ENCODE data around the gene GDPGP1. TPM values are rescaled to one million over a fixed set of nuclear protein-coding genes. Genes with fewer than 3 reads are reported as not detected.
"Not testable (repeated sequence)": the region's sequence is repeated elsewhere in the genome, so short reads cannot be mapped to it uniquely, and the experiment has no call there.

GDPGP1 gene
- total and polyA plus RNA-seq, 2 donors from 2014 or later = 4.8 to 15.3 TPM

GRCh38 chr15:90187257-90187868, 46.6 kb upstream of the GDPGP1 start:
- Histone ChIP-seq H3K36me3 (ENCODE audit: control insufficient read depth in 2 of 3, insufficient read depth in 3 of 3, low read length in 3 of 3) (no peaks in the 10 kb centered on the region), H3K27me3 (ENCODE audit: control insufficient read depth, insufficient read depth, low read length) (no peaks in the 10 kb centered on the region), H3K4me1 (ENCODE audit: control insufficient read depth in 2 of 3, insufficient read depth in 2 of 3, low read depth in 1 of 3, low read length in 3 of 3) (peaks cover 0 to 38% (median 20%) of the 10 kb centered on the region in 3 donors), H3K27ac (ENCODE audit: low read depth in 2 of 2, low read length in 2 of 2) (peak overlapping the region in 1 of 2 donors; percentile 60), H3K9ac (ENCODE audit: low read length in 3 of 3) (no peak overlapping the region), H3K9me3 (ENCODE audit: control insufficient read depth in 2 of 3, insufficient read depth in 1 of 3, low read length in 3 of 3) (no peaks in the 10 kb centered on the region), H3K4me3 (ENCODE audit: low read length in 3 of 3) (peak overlapping the region in 1 of 3 donors; percentile 21)
- TF ChIP-seq, protein P1, sequence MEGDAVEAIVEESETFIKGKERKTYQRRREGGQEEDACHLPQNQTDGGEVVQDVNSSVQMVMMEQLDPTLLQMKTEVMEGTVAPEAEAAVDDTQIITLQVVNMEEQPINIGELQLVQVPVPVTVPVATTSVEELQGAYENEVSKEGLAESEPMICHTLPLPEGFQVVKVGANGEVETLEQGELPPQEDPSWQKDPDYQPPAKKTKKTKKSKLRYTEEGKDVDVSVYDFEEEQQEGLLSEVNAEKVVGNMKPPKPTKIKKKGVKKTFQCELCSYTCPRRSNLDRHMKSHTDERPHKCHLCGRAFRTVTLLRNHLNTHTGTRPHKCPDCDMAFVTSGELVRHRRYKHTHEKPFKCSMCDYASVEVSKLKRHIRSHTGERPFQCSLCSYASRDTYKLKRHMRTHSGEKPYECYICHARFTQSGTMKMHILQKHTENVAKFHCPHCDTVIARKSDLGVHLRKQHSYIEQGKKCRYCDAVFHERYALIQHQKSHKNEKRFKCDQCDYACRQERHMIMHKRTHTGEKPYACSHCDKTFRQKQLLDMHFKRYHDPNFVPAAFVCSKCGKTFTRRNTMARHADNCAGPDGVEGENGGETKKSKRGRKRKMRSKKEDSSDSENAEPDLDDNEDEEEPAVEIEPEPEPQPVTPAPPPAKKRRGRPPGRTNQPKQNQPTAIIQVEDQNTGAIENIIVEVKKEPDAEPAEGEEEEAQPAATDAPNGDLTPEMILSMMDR (IDR thresholded peaks at IDR 0.05; ENCODE audit: borderline replicate concordance, extremely low read depth, insufficient read depth) = no peak
- DNase-seq (no peak), FAIRE-seq (no peak)
- intact Hi-C loops (cut with DNase I) = no loop called here

DNA sequence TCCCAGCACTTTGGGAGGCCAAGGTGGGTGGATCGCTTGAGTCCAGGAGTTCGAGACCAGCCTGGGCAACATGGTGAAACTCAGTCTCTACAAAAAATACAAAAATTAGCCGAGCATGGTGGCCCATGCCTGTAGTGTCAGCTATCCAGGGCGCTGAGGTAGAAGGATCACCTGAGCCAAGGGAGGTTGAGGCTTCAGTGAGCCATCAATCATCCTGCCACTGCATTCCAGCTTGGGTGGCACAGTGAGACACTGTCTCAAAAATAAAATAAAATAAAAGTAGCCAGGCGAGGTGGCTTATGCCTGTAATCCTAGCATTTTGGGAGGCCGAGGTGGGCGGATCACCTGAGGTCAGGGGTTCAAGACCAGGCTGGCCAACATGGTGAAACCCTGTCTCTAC, 45.9 kb upstream of the GDPGP1 start:
- DNase-seq; FAIRE-seq; H3K27me3 ChIP-seq (ENCODE audit: control insufficient read depth, insufficient read depth, low read length); H3K4me3 ChIP-seq (ENCODE audit: low read length in 3 of 3); H3K36me3 ChIP-seq (ENCODE audit: control insufficient read depth in 2 of 3, insufficient read depth in 3 of 3, low read length in 3 of 3); intact Hi-C loops (cut with DNase I); H3K9me3 ChIP-seq (ENCODE audit: control insufficient read depth in 2 of 3, insufficient read depth in 1 of 3, low read length in 3 of 3); H3K27ac ChIP-seq (ENCODE audit: low read depth in 2 of 2, low read length in 2 of 2); H3K9ac ChIP-seq (ENCODE audit: low read length in 3 of 3): not testable (repeated sequence)
- H3K4me1 ChIP-seq (ENCODE audit: control insufficient read depth in 2 of 3, insufficient read depth in 2 of 3, low read depth in 1 of 3, low read length in 3 of 3) = peaks cover 0 to 43% (median 26%) of the 10 kb centered on the region in 3 donors

DNA sequence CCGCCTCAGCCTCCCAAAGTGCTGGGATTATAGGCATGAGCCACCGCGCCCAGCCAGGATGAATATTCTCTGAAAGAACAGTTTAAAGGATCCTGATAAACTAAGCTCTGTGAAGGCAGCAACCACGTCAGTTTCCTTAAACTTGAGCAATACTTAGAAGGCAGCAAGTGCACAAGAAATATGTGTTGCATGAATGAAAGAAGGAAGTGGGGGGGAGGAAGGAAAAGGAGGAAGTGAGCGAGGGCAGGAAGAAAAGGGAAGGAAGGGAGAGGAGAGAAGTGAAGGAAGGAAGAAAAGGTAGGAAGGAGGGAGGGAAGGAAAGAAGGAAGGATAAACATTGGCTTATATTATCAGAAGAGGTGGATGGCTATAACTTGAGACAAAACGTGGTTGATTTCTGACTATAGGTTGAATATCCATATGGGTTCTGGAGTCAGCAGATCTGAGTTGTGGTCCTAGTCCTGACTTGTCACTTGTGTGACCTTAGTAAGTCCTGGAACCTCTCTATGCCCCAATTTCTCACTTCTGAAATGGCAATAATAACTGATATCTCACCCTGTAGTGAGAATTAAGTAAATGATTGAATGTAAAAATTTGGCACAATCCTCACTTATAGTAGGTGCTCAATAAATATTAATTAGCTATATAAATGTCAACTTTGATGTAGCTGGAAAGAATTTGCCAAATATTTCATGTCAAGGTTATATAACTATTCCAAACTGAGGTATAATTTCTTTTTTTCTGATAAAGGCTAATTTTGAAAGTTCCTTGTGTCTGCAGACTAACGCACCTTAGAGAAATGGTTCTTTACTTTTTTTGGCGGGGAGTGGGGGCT, 44.9 kb upstream of the GDPGP1 start:
- TF ChIP-seq, protein P1 (IDR thresholded peaks at IDR 0.05; ENCODE audit: borderline replicate concordance, extremely low read depth, insufficient read depth) = no peak
- no peak for FAIRE-seq
- H3K27me3 ChIP-seq (ENCODE audit: control insufficient read depth, insufficient read depth, low read length) = no peaks in the 10 kb centered on the region
- H3K9ac ChIP-seq (ENCODE audit: low read length in 3 of 3) = no peak overlapping the region
- no peaks in the 10 kb centered on the region for H3K9me3 ChIP-seq (ENCODE audit: control insufficient read depth in 2 of 3, insufficient read depth in 1 of 3, low read length in 3 of 3)
- no peak for DNase-seq
- peak overlapping the region in 1 of 2 donors; percentile 53 for H3K27ac ChIP-seq (ENCODE audit: low read depth in 2 of 2, low read length in 2 of 2)
- no peak overlapping the region for H3K4me3 ChIP-seq (ENCODE audit: low read length in 3 of 3)
- peaks cover 0 to 47% (median 29%) of the 10 kb centered on the region in 3 donors for H3K4me1 ChIP-seq (ENCODE audit: control insufficient read depth in 2 of 3, insufficient read depth in 2 of 3, low read depth in 1 of 3, low read length in 3 of 3)
- intact Hi-C loops (cut with DNase I) = no loop called here
- no peaks in the 10 kb centered on the region for H3K36me3 ChIP-seq (ENCODE audit: control insufficient read depth in 2 of 3, insufficient read depth in 3 of 3, low read length in 3 of 3)

GRCh38 chr15:90189781-90190467, 44.1 kb upstream of the GDPGP1 start:
- Histone ChIP-seq H3K36me3 (ENCODE audit: control insufficient read depth in 2 of 3, insufficient read depth in 3 of 3, low read length in 3 of 3) (no peaks in the 10 kb centered on the region), H3K9ac (ENCODE audit: low read length in 3 of 3) (no peak overlapping the region), H3K9me3 (ENCODE audit: control insufficient read depth in 2 of 3, insufficient read depth in 1 of 3, low read length in 3 of 3) (no peaks in the 10 kb centered on the region), H3K27me3 (ENCODE audit: control insufficient read depth, insufficient read depth, low read length) (no peaks in the 10 kb centered on the region), H3K27ac (ENCODE audit: low read depth in 2 of 2, low read length in 2 of 2) (peak overlapping the region; percentile 34 to 53), H3K4me1 (ENCODE audit: control insufficient read depth in 2 of 3, insufficient read depth in 2 of 3, low read depth in 1 of 3, low read length in 3 of 3) (peaks cover 0 to 43% (median 26%) of the 10 kb centered on the region in 3 donors), H3K4me3 (ENCODE audit: low read length in 3 of 3) (no peak overlapping the region)
- peak in 1 of 5 donors; percentile 61 for DNase-seq
- intact Hi-C loops (cut with DNase I) = no loop called here
- no peak for FAIRE-seq
- TF ChIP-seq, protein P1 (IDR thresholded peaks at IDR 0.05; ENCODE audit: borderline replicate concordance, extremely low read depth, insufficient read depth) = no peak
